T-helper 2 cell (primary cell): ENCODE data around the gene OCA2.

Experiments used
- DNase-seq, 5 experiments: peaks; one replicate each; pipeline versions ENCODE4 v3.0.0 to v3.0.0-alpha.2; 2012 to 2022

Gene OCA2

GRCh38 chr15:28078191-28078719 is 20.9 kb downstream of the OCA2 start:
- no peak for DNase-seq

- no peak for DNase-seq
Measured at GRCh38 chr15:28075573-28075972, 23.5 kb downstream of the OCA2 start.

GRCh38 chr15:28068930-28069329 is 30.2 kb downstream of the OCA2 start:
- no peak for DNase-seq

GRCh38 chr15:28066231-28066630 is 32.9 kb downstream of the OCA2 start:
- no peak for DNase-seq

GRCh38 chr15:28060005-28060404 is 39.1 kb downstream of the OCA2 start:
- DNase-seq, result no peak

- DNase-seq, result no peak
Measured at GRCh38 chr15:28058082-28058481, 41.0 kb downstream of the OCA2 start.

- DNase-seq, result no peak
Measured at GRCh38 chr15:28051955-28052633, 47.0 kb downstream of the OCA2 start.

GRCh38 chr15:28049581-28049980 is 49.5 kb downstream of the OCA2 start:
- no peak for DNase-seq

GRCh38 chr15:28047277-28047676 is 51.8 kb downstream of the OCA2 start:
- no peak for DNase-seq

- no peak for DNase-seq
Measured at GRCh38 chr15:28044121-28044672, 54.9 kb downstream of the OCA2 start.

- no peak for DNase-seq
Measured at GRCh38 chr15:28043691-28044091, 55.4 kb downstream of the OCA2 start.

- DNase-seq, result no peak
Measured at GRCh38 chr15:28037969-28038590, 61.0 kb downstream of the OCA2 start.

GRCh38 chr15:28033443-28033842 is 65.7 kb downstream of the OCA2 start:
- no peak for DNase-seq

- no peak for DNase-seq
Measured at GRCh38 chr15:28030801-28031200, 68.3 kb downstream of the OCA2 start.

- no peak for DNase-seq
Measured at GRCh38 chr15:28027714-28028076, 71.4 kb downstream of the OCA2 start.

- DNase-seq, result no peak
Measured at GRCh38 chr15:28026764-28027713, 72.1 kb downstream of the OCA2 start.

- no peak for DNase-seq
Measured at GRCh38 chr15:28026221-28026620, 72.9 kb downstream of the OCA2 start.

GRCh38 chr15:28025413-28025812 is 73.7 kb downstream of the OCA2 start:
- no peak for DNase-seq

- DNase-seq, result no peak
Measured at GRCh38 chr15:28024889-28025250, 74.2 kb downstream of the OCA2 start.

- DNase-seq, result no peak
Measured at GRCh38 chr15:28023933-28024888, 74.9 kb downstream of the OCA2 start.

- no peak for DNase-seq
Measured at GRCh38 chr15:28023422-28023821, 75.7 kb downstream of the OCA2 start.

- DNase-seq, result no peak
Measured at GRCh38 chr15:28022961-28023360, 76.2 kb downstream of the OCA2 start.
